ENCODE data around the gene SRPRB. TPM values are rescaled to one million over a fixed set of nuclear protein-coding genes. Genes with fewer than 3 reads are reported as not detected.

Gene SRPRB
- 10 to 100 TPM; 42.7 to 66.2 TPM for total RNA-seq

GRCh38 chr3:133805702-133806475 is at the start of gene SRPRB:
Gene SRPRB (plus strand): TSS chr3:133805815. CDS start chr3:133805849, 34 bp downstream.
- Mint-ChIP-seq H3K36me3 (ENCODE audit: low read depth) (peaks cover 31% of the 10 kb centered on the region), H3K4me1 (peaks cover 40% of the 10 kb centered on the region), H3K4me3 (peak within 1 kb of the TSS; percentile 93), H3K27ac (peak within 1 kb of the TSS; percentile 98), H3K9me3 (ENCODE audit: low read depth) (no peaks in the 10 kb centered on the region), H3K27me3 (peaks cover 6% of the 10 kb centered on the region)
- DNase-seq (peak; percentile 98), ATAC-seq (peak; percentile 99)
- CTCF ChIA-PET = interaction anchor here (0.6 to 2.7 kb wide), 6 partner anchors 9 to 315 kb away, joined by 3 to 8 read pairs (median 4); no protein-coding TSS in a partner anchor
- intact Hi-C loops (cut with DNase I, micrococcal nuclease) = loop anchor here (1.0 to 10.0 kb wide), 15 partner anchors 45 to 1389 kb away; partner anchors contain the start of genes CDV3 (in 2 of the 2), CEP63 (in 2 of the 2), NPHP3 (in 2 of the 2) and ANAPC13 (in 1 of the 2)
- POLR2A ChIA-PET = interaction anchor here (0.6 to 1.2 kb wide), 2 partner anchors 15 to 384 kb away, joined by 3 read pairs; no protein-coding TSS in a partner anchor

GRCh38 chr3:133756716-133757694 is 48.6 kb upstream of the SRPRB start:
- DNase-seq (no peak), ATAC-seq (no peak)
- H3K4me3 Mint-ChIP-seq = no peak overlapping the region
- POLR2A ChIA-PET = no interaction called here
- peaks cover 3% of the 10 kb centered on the region for H3K27me3 Mint-ChIP-seq
- H3K27ac Mint-ChIP-seq = no peak overlapping the region
- no peaks in the 10 kb centered on the region for H3K36me3 Mint-ChIP-seq (ENCODE audit: low read depth)
- H3K9me3 Mint-ChIP-seq (ENCODE audit: low read depth) = no peaks in the 10 kb centered on the region
- intact Hi-C loops (cut with DNase I, micrococcal nuclease) = no loop called here
- CTCF ChIA-PET = no interaction called here
- no peaks in the 10 kb centered on the region for H3K4me1 Mint-ChIP-seq

GRCh38 chr3:133757701-133758567 is 47.7 kb upstream of the SRPRB start:
- POLR2A ChIA-PET = interaction anchor here (0.5 kb wide), 1 partner anchor 11 kb away, joined by 4 read pairs; no protein-coding TSS in a partner anchor
- CTCF ChIA-PET = no interaction called here
- no peaks in the 10 kb centered on the region for H3K4me1 Mint-ChIP-seq
- ATAC-seq (peak; percentile 58), DNase-seq (no peak)
- H3K4me3 Mint-ChIP-seq = no peak overlapping the region
- H3K27ac Mint-ChIP-seq = no peak overlapping the region
- no peaks in the 10 kb centered on the region for H3K9me3 Mint-ChIP-seq (ENCODE audit: low read depth)
- intact Hi-C loops (cut with DNase I, micrococcal nuclease) = no loop called here
- H3K36me3 Mint-ChIP-seq (ENCODE audit: low read depth) = no peaks in the 10 kb centered on the region
- H3K27me3 Mint-ChIP-seq = peaks cover 3% of the 10 kb centered on the region

GRCh38 chr3:133758568-133758928 is 47.1 kb upstream of the SRPRB start:
- peaks cover 3% of the 10 kb centered on the region for H3K27me3 Mint-ChIP-seq
- intact Hi-C loops (cut with DNase I, micrococcal nuclease) = no loop called here
- no peak for ATAC-seq

GRCh38 chr3:133758964-133759739 is 46.5 kb upstream of the SRPRB start:
- ATAC-seq (no peak), DNase-seq (no peak)
- Mint-ChIP-seq H3K27me3 (peaks cover 3% of the 10 kb centered on the region), H3K27ac (no peak overlapping the region), H3K4me3 (no peak overlapping the region), H3K36me3 (ENCODE audit: low read depth) (no peaks in the 10 kb centered on the region), H3K4me1 (no peaks in the 10 kb centered on the region), H3K9me3 (ENCODE audit: low read depth) (no peaks in the 10 kb centered on the region)
- intact Hi-C loops (cut with DNase I, micrococcal nuclease) = no loop called here
- POLR2A ChIA-PET = no interaction called here
- CTCF ChIA-PET = no interaction called here

More at GRCh38 chr3:133758568-133758928, 47.1 kb upstream of the SRPRB start:
- Mint-ChIP-seq H3K4me1 (no peaks in the 10 kb centered on the region), H3K27ac (no peak overlapping the region), H3K4me3 (no peak overlapping the region), H3K36me3 (ENCODE audit: low read depth) (no peaks in the 10 kb centered on the region), H3K9me3 (ENCODE audit: low read depth) (no peaks in the 10 kb centered on the region)
- ChIA-PET CTCF (no interaction called here), POLR2A (interaction anchor here (0.5 kb wide), 1 partner anchor 10 kb away, joined by 4 read pairs; no protein-coding TSS in a partner anchor)
- DNase-seq = no peak

GRCh38 chr3:133759740-133760305 is 45.8 kb upstream of the SRPRB start:
- Mint-ChIP-seq H3K27me3 (peaks cover 3% of the 10 kb centered on the region), H3K36me3 (ENCODE audit: low read depth) (no peaks in the 10 kb centered on the region), H3K9me3 (ENCODE audit: low read depth) (no peaks in the 10 kb centered on the region), H3K4me3 (no peak overlapping the region), H3K4me1 (no peaks in the 10 kb centered on the region), H3K27ac (no peak overlapping the region)
- DNase-seq (no peak), ATAC-seq (no peak)
- POLR2A ChIA-PET = no interaction called here
- intact Hi-C loops (cut with DNase I, micrococcal nuclease) = no loop called here
- CTCF ChIA-PET = no interaction called here

- intact Hi-C loops (cut with DNase I, micrococcal nuclease) = no loop called here
- POLR2A ChIA-PET = no interaction called here
- CTCF ChIA-PET = no interaction called here
- Mint-ChIP-seq H3K27ac (no peak overlapping the region), H3K4me1 (no peaks in the 10 kb centered on the region), H3K27me3 (peaks cover 5% of the 10 kb centered on the region), H3K4me3 (no peak overlapping the region), H3K9me3 (ENCODE audit: low read depth) (no peaks in the 10 kb centered on the region), H3K36me3 (ENCODE audit: low read depth) (no peaks in the 10 kb centered on the region)
- DNase-seq = no peak
- ATAC-seq = no peak
Observed at GRCh38 chr3:133760916-133761315, 44.7 kb upstream of the SRPRB start.

GRCh38 chr3:133761605-133762484 is 43.8 kb upstream of the SRPRB start:
- Mint-ChIP-seq H3K27me3 (peaks cover 5% of the 10 kb centered on the region), H3K27ac (no peak overlapping the region), H3K4me1 (no peaks in the 10 kb centered on the region), H3K9me3 (ENCODE audit: low read depth) (no peaks in the 10 kb centered on the region), H3K4me3 (no peak overlapping the region), H3K36me3 (ENCODE audit: low read depth) (no peaks in the 10 kb centered on the region)
- intact Hi-C loops (cut with DNase I, micrococcal nuclease) = no loop called here
- POLR2A ChIA-PET = no interaction called here
- CTCF ChIA-PET = no interaction called here
- no peak for ATAC-seq
- no peak for DNase-seq

- no peak overlapping the region for H3K4me3 Mint-ChIP-seq
- DNase-seq (no peak), ATAC-seq (no peak)
- H3K9me3 Mint-ChIP-seq (ENCODE audit: low read depth) = no peaks in the 10 kb centered on the region
- POLR2A ChIA-PET = no interaction called here
- CTCF ChIA-PET = no interaction called here
- H3K36me3 Mint-ChIP-seq (ENCODE audit: low read depth) = no peaks in the 10 kb centered on the region
- peaks cover 5% of the 10 kb centered on the region for H3K27me3 Mint-ChIP-seq
- no peaks in the 10 kb centered on the region for H3K4me1 Mint-ChIP-seq
- intact Hi-C loops (cut with DNase I, micrococcal nuclease) = no loop called here
- H3K27ac Mint-ChIP-seq = no peak overlapping the region
Observed at GRCh38 chr3:133762539-133762938, 43.1 kb upstream of the SRPRB start.

Measured in activated CD4-positive, alpha-beta T cell treated with anti-CD3 and anti-CD28 coated beads for 36 hours (primary cell).